Measurements from ENCODE around the gene TMEM207.

The TMEM207 gene

DNA sequence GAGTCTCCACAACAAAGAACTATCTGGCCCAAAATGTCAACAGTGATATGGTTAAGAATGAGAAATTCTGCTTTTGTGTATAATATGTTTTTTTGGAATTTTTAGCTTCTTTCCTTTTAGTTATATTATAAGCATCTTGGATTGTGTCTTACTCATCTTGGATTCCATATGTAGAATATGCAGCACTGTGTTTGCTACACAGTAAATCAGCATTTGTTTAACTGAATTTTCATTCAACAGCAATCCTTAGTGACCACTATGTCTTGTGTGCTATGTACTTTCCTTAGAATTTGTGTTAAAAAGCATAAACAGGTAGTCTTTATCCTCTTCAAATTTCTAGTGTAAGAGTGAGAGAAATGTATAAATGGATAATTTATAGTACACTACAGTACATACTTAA lies 18.2 kb upstream of the TMEM207 start:
- no peak overlapping the region for H3K4me3 Mint-ChIP-seq
- H3K9me3 Mint-ChIP-seq, result peaks cover 13% of the 10 kb centered on the region
- H3K27ac Mint-ChIP-seq, result no peak overlapping the region
- H3K4me1 Mint-ChIP-seq, result no peaks in the 10 kb centered on the region
- peaks cover 8% of the 10 kb centered on the region for H3K27me3 Mint-ChIP-seq
- ATAC-seq, result no peak
- no peaks in the 10 kb centered on the region for H3K36me3 Mint-ChIP-seq

DNA sequence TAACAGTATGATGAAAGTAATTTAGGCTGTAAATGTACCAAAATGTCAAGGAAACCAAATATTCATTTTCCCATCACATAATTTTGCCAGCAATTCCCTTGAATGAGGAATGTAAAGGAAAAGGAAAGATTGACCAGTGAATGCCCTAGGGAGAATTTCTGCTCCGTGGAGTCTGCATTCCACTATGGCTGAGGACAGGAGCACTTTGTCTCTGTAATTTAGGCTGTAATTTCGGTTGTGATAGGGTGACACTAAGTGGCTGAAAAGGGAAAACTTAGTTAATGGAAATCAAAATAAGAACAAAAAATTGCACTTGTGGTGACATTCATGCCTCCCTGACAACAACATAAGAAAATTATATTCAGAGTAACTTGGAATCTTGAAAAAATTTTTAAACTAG lies 8.3 kb upstream of the TMEM207 start:
- no peaks in the 10 kb centered on the region for H3K27me3 Mint-ChIP-seq
- no peak overlapping the region for H3K27ac Mint-ChIP-seq
- H3K9me3 Mint-ChIP-seq, result no peaks in the 10 kb centered on the region
- ATAC-seq, result no peak
- H3K4me1 Mint-ChIP-seq, result no peaks in the 10 kb centered on the region
- no peaks in the 10 kb centered on the region for H3K36me3 Mint-ChIP-seq
- H3K4me3 Mint-ChIP-seq, result no peak overlapping the region

DNA sequence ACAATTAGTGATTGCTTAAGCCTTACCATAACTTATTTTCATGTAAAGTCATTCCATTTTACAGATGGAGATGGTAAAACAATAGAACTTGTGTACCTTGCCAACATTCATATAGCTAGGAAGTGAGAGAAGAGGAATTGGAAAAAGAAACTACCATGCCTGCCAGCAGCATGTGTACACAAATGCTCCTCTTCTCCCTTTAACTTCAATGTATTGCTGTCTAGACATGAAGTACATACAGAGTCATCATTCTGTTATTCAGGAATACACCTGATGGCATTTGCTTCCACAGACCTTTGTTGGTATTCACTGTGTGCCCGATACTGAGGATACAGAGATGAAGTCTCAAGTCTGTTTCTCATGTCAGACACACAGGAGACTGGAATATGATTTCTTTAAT lies 7.1 kb upstream of the TMEM207 start:
- Mint-ChIP-seq H3K9me3 (no peaks in the 10 kb centered on the region), H3K4me1 (no peaks in the 10 kb centered on the region), H3K36me3 (no peaks in the 10 kb centered on the region), H3K27me3 (no peaks in the 10 kb centered on the region), H3K27ac (no peak overlapping the region), H3K4me3 (no peak overlapping the region)
- no peak for ATAC-seq

DNA sequence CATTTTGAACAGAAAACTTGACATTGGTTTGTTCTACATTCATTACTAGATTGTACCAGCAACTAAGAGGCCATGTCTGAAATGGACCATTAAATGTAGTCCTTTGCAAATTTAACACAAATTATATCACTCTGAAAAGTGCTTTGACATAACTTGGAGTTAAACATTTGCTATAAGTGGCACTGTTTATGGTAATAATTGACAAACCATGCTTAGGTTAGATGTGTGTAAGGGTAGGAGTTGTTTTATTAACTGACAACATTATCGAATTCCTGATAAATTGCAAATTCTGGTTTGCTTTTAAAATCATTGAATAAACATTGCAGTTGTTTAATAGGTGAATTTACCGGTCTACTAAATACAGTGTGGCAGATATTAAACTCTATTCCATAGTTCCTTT lies 6.1 kb upstream of the TMEM207 start:
- no peak overlapping the region for H3K27ac Mint-ChIP-seq
- no peaks in the 10 kb centered on the region for H3K9me3 Mint-ChIP-seq
- H3K4me1 Mint-ChIP-seq, result no peaks in the 10 kb centered on the region
- H3K4me3 Mint-ChIP-seq, result no peak overlapping the region
- no peak for ATAC-seq
- no peaks in the 10 kb centered on the region for H3K27me3 Mint-ChIP-seq
- H3K36me3 Mint-ChIP-seq, result no peaks in the 10 kb centered on the region

DNA sequence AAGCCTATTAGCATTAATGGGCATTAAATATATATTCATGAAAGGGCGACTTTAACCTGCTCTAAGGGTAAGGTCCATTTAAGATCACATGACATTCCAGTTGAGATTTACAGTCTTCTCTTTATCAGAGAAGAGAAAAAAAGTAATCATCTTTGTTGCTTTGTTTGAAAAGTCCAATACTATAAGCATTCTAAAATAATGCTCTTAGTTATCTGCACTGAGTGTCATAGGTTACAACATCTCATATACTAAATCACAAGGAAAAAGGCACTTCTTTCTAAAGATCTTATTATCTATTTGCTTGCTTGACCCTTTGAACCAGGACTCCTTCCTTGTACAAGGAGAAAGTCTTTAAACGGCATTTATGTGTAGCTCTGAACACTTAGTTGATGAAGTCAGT lies 1.4 kb downstream of the TMEM207 start:
- H3K27me3 Mint-ChIP-seq, result peaks cover 10% of the 10 kb centered on the region
- H3K36me3 Mint-ChIP-seq, result no peaks in the 10 kb centered on the region
- H3K27ac Mint-ChIP-seq, result no peak overlapping the region
- no peak overlapping the region for H3K4me3 Mint-ChIP-seq
- no peaks in the 10 kb centered on the region for H3K4me1 Mint-ChIP-seq
- no peak for ATAC-seq
- no peaks in the 10 kb centered on the region for H3K9me3 Mint-ChIP-seq

DNA sequence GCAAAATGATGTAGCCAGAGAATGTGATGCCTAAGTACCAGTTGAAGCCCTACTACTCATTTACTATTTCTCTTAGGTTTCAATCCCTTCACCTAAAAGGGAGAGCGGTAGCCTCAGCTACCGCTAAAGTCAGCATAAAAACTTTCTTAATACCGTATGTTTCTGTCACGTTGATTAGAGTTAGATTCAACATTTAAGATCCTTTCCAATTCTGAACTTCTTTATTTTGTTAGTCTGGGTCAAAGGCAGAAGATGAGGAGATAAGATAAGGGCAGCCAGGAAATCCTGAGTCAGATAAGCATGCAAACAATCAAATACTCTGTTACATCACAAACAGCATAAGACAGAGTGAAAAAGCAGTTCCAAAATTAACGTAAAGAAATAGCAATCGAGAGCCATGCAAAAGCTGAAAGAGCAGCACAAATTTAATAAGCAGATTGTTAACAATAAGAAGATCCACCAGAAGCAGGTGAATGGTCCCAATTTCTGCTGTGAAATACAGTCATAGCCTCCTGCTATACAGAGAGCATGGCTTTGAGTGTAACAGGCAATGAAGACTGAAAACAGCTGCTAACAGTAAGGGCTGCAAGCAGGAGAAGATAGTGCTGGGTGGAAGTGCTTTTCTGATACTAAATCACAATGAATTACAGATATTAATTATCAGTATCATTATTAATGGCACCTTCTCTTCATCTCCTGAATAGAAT lies 3.0 kb downstream of the TMEM207 start:
- no peak for ATAC-seq

DNA sequence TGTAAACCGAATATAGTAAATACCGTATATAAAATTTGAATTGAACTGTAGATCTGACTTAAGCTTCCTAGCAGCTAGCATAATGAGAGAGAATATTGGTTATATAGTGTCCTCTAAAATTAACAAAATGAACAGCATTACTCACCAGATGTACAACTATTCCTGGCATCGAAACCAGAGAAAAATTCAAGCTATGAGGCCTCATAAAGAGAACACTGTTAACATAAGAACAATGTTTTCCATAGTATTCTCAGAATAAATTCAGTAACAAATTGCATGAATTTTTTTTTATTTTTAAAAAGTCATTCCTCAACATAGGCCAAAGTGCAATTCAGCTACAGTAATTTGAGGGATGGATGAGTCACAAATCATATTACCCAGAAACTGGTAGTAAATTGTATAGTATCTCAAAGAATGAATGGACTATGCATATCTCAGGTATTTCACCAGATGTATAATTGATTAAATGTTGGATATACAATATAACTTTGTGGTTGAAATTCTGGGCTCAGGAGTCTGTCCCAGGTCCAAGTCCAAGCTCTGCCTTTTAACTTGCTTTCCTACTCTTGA lies 5.0 kb downstream of the TMEM207 start:
- H3K36me3 Mint-ChIP-seq, result no peaks in the 10 kb centered on the region
- H3K27me3 Mint-ChIP-seq, result peaks cover 10% of the 10 kb centered on the region
- H3K4me3 Mint-ChIP-seq, result no peak overlapping the region
- H3K4me1 Mint-ChIP-seq, result no peaks in the 10 kb centered on the region
- H3K9me3 Mint-ChIP-seq, result no peaks in the 10 kb centered on the region
- H3K27ac Mint-ChIP-seq, result no peak overlapping the region
- ATAC-seq, result no peak

More for the DNA sequence above, 3.0 kb downstream of the TMEM207 start:
- H3K4me1 Mint-ChIP-seq, result no peaks in the 10 kb centered on the region
- peaks cover 10% of the 10 kb centered on the region for H3K27me3 Mint-ChIP-seq
- no peak overlapping the region for H3K27ac Mint-ChIP-seq
- no peaks in the 10 kb centered on the region for H3K36me3 Mint-ChIP-seq
- no peak overlapping the region for H3K4me3 Mint-ChIP-seq
- no peaks in the 10 kb centered on the region for H3K9me3 Mint-ChIP-seq

DNA sequence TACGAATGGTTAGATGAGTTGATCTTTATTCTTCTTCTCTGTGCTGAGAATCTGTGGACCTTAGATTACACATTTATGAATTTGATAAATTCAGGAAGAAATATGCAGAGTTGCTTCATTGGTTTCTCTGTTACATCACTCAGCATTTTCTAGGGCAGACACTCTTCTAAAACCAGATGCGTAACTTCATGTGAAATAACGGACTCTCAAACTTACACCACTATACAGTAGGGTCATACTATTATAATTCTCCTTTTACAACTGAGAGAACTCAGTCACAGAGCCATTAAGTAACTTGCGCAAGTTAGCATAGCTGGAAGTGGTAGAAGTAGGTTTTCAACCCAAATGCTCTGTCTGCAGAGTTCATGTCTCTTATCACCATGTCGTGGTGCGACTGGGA lies 5.7 kb downstream of the TMEM207 start:
- no peak for ATAC-seq
- peaks cover 10% of the 10 kb centered on the region for H3K27me3 Mint-ChIP-seq
- H3K4me1 Mint-ChIP-seq, result no peaks in the 10 kb centered on the region
- H3K27ac Mint-ChIP-seq, result no peak overlapping the region
- no peak overlapping the region for H3K4me3 Mint-ChIP-seq
- no peaks in the 10 kb centered on the region for H3K9me3 Mint-ChIP-seq
- no peaks in the 10 kb centered on the region for H3K36me3 Mint-ChIP-seq

DNA sequence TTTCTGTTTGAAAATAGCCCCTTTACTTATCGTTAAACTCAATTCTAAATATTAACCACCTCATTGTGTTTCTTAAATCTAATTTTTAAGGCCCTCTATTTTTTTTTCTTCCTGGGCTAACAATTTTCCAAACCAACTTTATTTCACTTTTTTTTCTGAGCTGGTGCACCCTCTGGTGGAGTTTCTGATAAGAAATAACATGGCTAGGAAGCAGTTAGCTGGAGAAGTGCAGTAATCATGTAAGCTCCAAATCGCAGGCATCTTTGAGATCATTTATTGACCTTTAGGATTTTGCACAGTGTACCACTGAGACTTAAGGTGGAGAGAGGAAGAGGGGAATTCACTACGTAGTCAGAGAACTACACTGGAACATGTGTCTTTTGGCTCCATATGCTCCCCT lies 6.4 kb downstream of the TMEM207 start:
- Mint-ChIP-seq H3K4me1 (no peaks in the 10 kb centered on the region), H3K4me3 (no peak overlapping the region), H3K9me3 (no peaks in the 10 kb centered on the region), H3K36me3 (no peaks in the 10 kb centered on the region), H3K27ac (no peak overlapping the region), H3K27me3 (peaks cover 10% of the 10 kb centered on the region)
- no peak for ATAC-seq

DNA sequence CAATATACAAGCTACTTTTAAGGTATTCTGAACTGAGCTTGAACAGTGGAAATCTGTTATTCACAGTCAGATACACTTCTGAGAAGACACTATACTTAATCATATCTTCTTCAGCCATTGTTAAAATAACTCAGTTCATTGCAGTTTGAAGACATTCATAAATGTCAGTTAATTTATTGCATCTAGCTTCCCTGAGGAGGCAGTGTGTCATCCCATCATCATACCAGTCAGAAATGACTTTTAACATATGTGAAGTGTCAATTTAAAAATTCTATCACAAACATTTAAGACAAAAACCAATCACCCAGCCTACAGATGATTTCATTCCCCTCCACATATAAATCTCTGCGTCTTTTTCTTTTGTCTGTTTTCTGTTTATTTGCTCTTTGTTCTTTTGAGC lies 7.5 kb downstream of the TMEM207 start:
- Mint-ChIP-seq H3K9me3 (no peaks in the 10 kb centered on the region), H3K4me3 (no peak overlapping the region), H3K4me1 (no peaks in the 10 kb centered on the region), H3K27ac (no peak overlapping the region), H3K36me3 (no peaks in the 10 kb centered on the region), H3K27me3 (peaks cover 10% of the 10 kb centered on the region)
- ATAC-seq, result no peak

DNA sequence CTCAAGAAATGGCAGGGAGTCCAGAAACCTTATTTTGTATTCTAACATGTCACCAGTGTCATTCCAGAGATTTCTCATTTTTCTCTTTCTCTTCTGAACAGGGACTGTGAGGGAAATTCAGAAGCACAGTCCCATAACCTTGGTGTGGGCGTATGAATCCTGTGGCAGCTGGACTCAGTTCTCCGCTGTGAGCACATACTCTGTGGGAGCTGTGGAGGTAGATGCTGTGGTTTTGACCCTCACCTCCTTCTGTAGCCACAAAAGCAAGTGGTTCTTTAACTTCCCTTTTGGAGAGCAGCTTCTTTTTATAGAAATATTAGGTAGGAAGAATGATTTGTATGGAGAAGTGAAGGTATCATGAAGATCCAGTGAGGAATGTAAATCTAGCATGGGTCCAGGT lies 13.4 kb downstream of the TMEM207 start:
- peaks cover 6% of the 10 kb centered on the region for H3K4me1 Mint-ChIP-seq
- ATAC-seq, result no peak
- no peaks in the 10 kb centered on the region for H3K36me3 Mint-ChIP-seq
- no peak overlapping the region for H3K4me3 Mint-ChIP-seq
- peaks cover 3% of the 10 kb centered on the region for H3K9me3 Mint-ChIP-seq
- H3K27ac Mint-ChIP-seq, result no peak overlapping the region
- H3K27me3 Mint-ChIP-seq, result no peaks in the 10 kb centered on the region

DNA sequence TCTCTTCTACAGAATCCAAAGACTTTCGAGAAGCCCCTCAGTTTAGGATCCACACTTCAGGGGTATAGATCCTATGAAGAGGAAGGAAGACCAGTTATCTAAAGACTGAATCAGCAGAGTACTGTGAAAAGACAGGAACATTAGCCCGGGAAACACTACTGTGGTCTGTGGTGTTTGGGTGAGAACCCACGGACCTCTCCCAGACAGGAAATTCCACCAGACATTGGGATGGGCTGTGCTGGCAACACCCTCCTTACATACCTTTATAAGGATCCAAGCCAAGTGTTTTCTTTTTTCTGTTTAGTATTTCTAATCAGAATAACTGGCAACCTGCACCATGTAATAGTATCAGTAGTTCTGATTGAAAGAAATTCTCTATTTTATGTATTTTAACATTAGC lies 14.1 kb downstream of the TMEM207 start:
- Mint-ChIP-seq H3K9me3 (peaks cover 3% of the 10 kb centered on the region), H3K4me1 (peaks cover 6% of the 10 kb centered on the region), H3K36me3 (no peaks in the 10 kb centered on the region), H3K27ac (no peak overlapping the region), H3K27me3 (no peaks in the 10 kb centered on the region), H3K4me3 (no peak overlapping the region)
- ATAC-seq, result no peak

DNA sequence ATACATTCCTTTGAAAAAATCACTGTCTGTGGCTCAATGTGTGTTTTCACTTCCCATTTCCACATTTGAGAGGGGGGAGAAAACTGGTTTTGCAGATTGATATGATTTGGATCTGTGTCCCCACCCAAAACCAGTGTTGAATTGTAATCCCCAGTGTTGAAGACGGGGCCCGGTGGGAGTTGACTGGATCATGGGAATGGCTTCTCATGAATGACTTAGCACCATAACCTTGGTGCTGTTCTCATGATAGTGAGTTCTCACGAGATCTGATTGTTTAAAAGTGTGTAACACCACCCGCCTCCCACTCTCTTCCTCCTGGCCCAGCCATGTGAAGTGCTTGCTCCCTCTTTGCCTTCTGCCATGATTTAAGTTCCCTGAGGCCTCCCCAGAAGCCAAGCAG lies 16.1 kb downstream of the TMEM207 start:
- Mint-ChIP-seq H3K4me1 (peaks cover 6% of the 10 kb centered on the region), H3K27me3 (no peaks in the 10 kb centered on the region), H3K9me3 (peaks cover 3% of the 10 kb centered on the region), H3K27ac (no peak overlapping the region), H3K4me3 (no peak overlapping the region), H3K36me3 (no peaks in the 10 kb centered on the region)
- ATAC-seq, result no peak

DNA sequence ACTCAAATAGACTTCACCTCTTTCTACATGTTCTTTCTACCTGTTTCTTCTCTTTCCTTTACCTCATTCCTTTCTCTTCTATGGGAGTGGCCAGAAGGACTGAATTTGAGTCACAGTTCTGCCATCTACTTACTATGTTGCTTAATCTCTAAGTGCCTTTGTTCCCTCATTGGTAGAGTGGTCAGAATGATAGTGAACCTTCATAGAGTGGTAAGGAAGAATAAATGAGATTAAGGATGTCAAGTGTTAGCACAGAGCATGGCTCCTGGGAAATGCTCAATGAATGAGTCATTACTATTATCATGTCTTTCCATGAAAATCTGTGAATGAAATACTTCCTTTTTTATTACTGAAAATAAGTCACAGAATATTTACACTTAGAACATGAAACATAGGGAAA lies 17.5 kb downstream of the TMEM207 start:
- Mint-ChIP-seq H3K36me3 (no peaks in the 10 kb centered on the region), H3K9me3 (peaks cover 3% of the 10 kb centered on the region), H3K27ac (no peak overlapping the region), H3K4me1 (peaks cover 6% of the 10 kb centered on the region), H3K4me3 (no peak overlapping the region), H3K27me3 (no peaks in the 10 kb centered on the region)
- ATAC-seq, result no peak

DNA sequence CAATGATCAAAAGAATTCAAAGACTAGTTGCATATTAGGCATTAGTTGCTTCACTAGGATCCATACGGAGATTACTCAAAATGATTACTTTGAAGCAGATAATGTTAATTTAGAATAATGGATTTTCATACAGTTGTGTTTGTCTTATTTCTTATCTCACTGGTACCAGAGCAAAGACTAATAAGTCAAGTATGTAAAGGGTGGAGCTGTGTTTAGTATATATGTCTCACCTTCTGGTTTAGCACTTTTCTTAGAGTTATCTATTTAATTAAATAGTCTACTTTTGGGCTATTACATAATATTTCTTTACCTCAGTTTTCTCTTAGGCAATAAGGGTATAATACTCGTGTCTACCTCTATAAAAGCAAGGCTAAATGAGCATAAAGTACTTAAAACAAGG lies 18.8 kb downstream of the TMEM207 start:
- Mint-ChIP-seq H3K27me3 (no peaks in the 10 kb centered on the region), H3K27ac (no peak overlapping the region), H3K4me1 (peaks cover 6% of the 10 kb centered on the region)

DNA sequence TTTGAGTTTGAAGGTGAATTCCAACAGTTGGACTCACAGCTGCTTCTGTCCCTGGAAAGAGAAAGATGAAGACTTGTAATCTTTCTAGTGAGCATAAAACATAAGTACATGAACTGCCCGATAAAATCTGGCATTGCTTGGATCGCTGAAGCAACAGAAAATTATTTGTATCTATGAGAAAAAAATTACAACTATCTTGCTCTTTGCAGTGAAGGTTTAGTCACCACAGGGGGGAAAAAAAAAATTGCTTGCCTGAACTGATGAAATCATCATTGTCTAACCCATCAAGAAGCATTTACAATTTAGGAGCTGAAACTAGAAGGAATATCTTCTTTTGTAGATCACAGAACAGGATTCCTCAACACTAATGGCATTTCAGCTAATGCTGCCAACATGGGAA lies 20.0 kb downstream of the TMEM207 start:
- no peak for ATAC-seq
- Mint-ChIP-seq H3K27ac (no peak overlapping the region), H3K4me1 (peaks cover 12% of the 10 kb centered on the region), H3K4me3 (no peak overlapping the region), H3K9me3 (peaks cover 3% of the 10 kb centered on the region), H3K36me3 (no peaks in the 10 kb centered on the region), H3K27me3 (no peaks in the 10 kb centered on the region)

More for the DNA sequence above, 18.8 kb downstream of the TMEM207 start:
- H3K36me3 Mint-ChIP-seq, result no peaks in the 10 kb centered on the region
- H3K9me3 Mint-ChIP-seq, result peaks cover 3% of the 10 kb centered on the region
- no peak overlapping the region for H3K4me3 Mint-ChIP-seq
- ATAC-seq, result no peak
